ENCODE measurements around the gene H6PD.

H6PD gene

DNA sequence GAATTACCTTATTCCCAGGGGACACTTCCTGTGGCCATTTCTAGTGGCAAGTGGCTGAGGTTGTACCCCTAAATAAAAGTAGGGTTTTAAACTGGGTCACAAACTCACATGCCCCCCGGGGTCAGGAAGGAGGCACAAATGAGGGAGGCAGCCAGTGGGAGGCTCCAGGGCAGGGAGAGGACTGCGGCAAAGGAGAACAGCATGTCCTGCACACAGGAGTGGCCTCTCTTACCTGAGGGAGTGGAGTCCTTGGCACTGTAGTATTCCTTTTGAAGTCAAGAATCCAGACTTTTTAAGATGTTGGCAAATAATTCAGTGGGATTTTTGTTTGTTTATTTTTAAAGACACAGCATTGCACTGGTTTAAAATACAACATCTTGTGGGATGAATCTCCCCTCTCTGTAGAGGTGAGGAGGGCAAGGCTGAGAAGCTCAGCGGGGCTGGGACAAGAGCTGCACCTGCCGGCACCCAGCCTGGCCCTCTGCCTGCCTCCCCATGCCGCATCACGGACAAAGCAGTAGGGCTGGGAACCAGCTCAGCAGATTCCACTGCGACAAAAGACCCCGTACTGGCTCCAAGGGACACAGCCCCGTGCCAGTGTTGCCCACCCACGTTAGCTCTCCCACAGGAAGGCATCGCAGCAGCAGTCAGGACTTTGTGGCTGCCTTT lies 80.3 kb downstream of the H6PD start:
- no peak for DNase-seq

DNA sequence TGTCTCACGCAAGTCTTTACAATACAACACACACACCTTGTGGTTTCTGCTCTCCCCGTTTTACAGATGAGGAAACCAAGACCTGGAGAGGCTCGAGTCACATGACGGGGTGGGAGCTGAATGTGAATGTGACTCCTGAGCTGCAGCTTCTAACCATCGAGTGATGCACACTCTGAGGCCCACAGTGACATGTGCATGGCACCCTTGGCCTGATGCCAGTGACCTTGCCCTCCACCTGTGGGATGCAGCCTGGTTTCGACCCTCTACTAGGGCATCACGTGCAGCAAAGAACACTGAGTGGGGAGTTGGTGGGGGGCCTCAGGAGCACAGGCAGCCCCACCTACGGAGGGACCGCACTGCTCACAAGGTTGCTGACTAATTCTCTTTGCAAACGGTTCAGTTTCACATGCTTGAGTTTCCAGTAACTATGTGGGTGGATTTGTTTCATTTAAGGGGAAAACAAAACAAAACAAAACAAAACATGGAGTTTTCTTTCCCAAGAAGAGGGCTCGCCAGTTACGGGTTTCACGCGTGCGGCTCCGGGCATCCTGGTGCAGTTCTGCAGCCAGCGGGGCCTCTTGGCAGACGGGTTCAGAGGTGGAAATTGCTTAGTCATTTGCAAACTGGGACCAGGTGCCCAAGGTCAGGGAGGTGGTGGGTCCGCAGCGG lies 81.0 kb downstream of the H6PD start:
- peak in 4 of 56 donors; percentile 13 to 56 (median 20) for DNase-seq

DNA sequence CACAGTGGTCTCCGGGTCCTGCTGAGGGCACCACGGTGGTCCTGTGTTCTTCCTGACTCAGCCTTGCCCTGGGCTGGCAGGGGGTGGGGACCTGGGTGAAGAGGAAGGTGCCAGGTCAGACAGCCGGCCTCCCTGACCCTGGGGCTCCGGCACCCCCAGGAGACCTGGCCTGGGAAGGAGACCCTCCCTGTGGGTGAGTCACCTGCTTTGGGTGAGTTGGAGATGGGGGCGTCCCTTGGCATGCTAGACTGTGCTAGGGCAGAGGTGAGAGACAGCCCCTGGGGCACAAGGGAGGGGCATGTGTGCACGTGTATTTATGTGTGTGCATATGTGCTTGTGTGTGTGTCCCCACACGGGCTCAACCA lies 81.5 kb downstream of the H6PD start:
- no peak for DNase-seq

DNA sequence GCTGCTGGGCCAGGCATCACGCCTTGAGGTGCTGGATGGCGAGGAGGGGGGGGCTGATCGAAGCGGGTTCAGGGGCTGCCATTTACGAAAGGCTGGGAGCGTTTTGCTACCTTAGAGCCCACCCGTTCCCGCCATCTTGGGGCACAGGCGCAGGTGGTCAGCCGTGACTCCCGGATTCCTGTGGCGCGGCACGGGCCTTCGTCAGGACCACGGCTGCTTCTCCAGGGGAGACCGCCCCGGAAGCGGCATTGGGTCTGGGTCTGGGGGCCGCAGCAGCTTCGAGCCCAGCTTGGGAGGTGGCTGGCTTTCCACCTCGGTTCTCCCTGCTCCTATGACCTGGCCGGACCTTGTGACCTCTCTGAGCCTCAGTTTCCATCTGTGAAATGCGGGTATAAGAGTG lies 81.9 kb downstream of the H6PD start:
- DNase-seq: no peak

DNA sequence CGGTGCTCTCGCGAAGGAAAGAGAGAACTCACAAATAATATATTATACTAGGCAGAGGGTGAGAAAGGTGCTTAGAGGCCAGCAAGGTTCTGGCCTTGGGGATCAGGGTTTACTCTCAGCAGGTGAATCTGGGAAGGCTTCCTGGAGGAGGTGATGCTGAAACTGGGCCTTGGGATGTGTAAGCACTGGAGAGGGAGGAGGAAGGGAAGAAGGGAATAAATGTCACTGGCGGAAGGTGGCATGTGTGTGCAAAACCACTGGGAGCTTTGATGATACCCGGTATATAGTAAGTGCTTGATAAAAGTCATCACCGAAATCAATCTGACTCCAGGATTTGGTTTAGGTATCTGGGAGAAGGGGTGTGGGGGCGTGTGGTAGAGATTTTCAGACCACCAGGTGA lies 82.5 kb downstream of the H6PD start:
- no peak for DNase-seq

DNA sequence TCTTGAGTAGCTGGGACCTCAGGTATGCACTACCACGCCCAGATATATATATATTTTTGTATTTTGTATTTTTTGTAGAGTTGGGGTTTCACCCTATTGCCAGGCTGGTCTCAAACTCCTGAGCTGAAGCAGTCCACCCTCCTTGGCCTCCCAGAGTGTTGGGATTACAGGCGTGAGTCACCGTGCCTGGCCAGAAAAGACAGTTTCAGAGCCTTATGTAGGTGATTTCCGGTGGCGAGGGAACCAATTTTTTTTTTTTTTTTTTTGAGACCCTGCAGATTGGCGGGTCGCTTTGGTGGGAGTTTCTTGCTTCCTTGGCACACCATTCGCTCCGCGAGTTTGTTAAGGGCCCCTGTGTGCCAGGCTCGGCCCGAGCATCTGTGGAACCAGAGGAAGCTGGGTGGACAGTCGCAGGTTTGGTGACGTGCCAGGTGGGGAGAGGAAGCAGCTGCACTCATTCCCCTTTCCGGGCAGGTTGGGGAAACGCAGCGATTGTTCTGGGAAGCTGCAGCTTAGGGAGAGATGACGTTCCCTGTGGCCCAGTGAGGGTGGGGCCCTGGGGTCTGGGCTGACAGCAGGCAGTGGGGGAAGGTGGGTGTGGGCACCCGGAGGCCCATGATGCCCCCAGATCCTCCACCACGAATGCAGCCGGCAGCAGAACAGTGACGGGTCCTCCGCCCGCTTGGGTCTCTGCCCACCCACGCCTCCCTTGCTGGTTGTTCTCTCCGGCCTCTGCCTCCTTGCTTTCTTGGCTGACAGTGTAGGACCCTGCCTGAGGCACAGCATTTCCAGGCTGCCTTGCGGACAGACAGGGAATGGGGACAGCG lies 83.2 kb downstream of the H6PD start:
- peak in 24 of 56 donors; percentile 9 to 77 (median 28) for DNase-seq

DNA sequence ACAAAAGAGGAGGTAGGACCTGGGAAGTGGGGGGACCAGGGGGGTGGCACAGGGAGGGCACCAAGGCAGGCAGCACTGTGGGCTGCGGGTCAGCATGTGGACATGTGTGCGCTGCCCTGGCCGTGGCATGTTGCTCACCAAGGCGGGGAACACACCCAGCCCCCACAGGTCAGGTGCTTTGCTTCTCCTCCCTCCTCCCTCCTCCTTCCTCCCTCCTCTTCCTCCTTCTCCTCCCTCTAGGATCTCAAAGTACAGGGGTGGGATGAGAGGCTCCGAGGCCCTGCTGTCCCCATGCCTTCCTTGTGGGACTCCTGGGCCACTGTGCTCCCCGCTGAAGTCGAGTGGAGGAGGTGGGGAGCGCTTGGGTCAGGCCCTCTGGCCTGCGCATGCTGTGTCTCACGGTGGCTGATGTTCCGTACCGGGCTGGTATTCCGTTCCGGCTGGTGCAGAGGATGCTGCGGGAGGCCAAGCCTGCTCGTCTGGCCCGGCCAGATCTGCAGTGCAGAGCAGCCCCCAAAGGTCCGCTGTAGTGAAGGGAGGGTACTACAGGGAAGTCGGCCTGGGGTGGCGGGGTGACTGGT lies 84.7 kb downstream of the H6PD start:
- DNase-seq: no peak

DNA sequence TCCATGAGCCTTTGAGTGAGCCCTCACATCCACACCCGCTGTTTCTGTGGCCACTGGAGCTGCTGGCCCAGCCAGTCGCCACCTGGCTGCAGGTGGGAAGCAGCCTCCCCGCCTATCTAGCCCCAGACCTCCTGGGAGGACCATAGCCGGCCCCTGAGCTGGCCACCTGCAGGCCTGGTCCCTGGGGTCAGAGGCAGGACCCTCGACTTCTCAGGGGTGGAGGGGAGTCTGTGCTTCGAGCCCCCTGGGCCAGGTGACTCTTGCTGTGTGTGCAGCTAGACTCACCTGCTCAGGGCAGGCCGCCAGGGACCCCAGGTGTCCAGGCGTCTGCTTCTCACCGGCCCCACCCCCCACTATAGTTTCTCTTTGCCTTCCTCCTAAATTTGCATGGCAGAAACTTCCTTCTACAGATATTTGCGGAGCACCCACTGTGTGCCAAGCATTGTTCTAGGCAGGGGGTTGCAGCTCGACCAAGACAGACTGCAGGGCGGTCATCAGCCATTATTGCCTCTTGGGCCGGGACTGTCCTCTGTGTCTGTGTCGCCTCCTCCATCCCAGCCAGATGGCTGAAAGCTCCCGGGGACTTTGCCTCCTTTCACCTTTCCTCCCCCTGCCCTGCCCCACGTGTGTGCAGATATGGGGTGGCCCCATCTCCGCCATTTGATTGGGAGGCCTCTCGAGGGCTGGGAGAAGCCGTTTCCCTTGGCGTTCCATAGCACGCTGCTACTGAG lies 85.4 kb downstream of the H6PD start:
- DNase-seq: no peak

All from nucleus accumbens (tissue), 56 donors.